ENCODE results near the gene ZWINT. TPM values are rescaled to one million over a fixed set of nuclear protein-coding genes. Genes with fewer than 3 reads are reported as not detected.

Gene ZWINT
- total RNA-seq, result 1 to 10 TPM in 2 of 4 donors, under 1 TPM in 1, not detected in 1; 0.63 to 3.9 (median 2.4) TPM

GRCh38 chr10:56360967-56361612 lies at the start of gene ZWINT:
TSS of gene ZWINT (minus strand) at chr10:56361259. CDS start at chr10:56361236, 23 bp downstream.
- Histone ChIP-seq H3K27me3 (no peaks in the 10 kb centered on the region), H3K4me1 (peaks cover 0 to 14% (median 3%) of the 10 kb centered on the region in 4 donors), H3K4me3 (peak within 1 kb of the TSS; percentile 32 to 66 (median 50)), H3K9me3 (no peaks in the 10 kb centered on the region), H3K27ac (peak within 1 kb of the TSS in 3 of 4 donors; percentile 50 to 64 (median 53)), H3K36me3 (peaks cover 0 to 8% (median 0%) of the 10 kb centered on the region in 3 donors)
- TF ChIP-seq POLR2A (IDR thresholded peaks at IDR 0.05), result peak in 1 of 2 donors; percentile 19
- TF ChIP-seq CTCF (IDR thresholded peaks at IDR 0.05), result no peak
- TF ChIP-seq EP300 (IDR thresholded peaks at IDR 0.05), result peak in 1 of 2 donors; percentile 61
- WGBS, 2 donors, result 0% methylated on average over 44 of the region's 44 CpGs
- DNase-seq (ENCODE audit: low spot score in 2 of 2), result peak; percentile 85 to 91

- no peaks in the 10 kb centered on the region for H3K27me3 ChIP-seq
- DNase-seq (ENCODE audit: low spot score in 2 of 2), result no peak
- no peaks in the 10 kb centered on the region for H3K4me1 ChIP-seq
- H3K9me3 ChIP-seq, result no peaks in the 10 kb centered on the region
- no peaks in the 10 kb centered on the region for H3K36me3 ChIP-seq
- TF ChIP-seq POLR2A (IDR thresholded peaks at IDR 0.05) (no peak), EP300 (IDR thresholded peaks at IDR 0.05) (no peak), CTCF (IDR thresholded peaks at IDR 0.05) (no peak)
- no peak overlapping the region for H3K4me3 ChIP-seq
- H3K27ac ChIP-seq, result no peak overlapping the region
These were observed 22.7 kb upstream of the ZWINT start for GRCh38 chr10:56383806-56384205.

GRCh38 chr10:56370217-56371113 lies 9.4 kb upstream of the ZWINT start:
- TF ChIP-seq EP300 (IDR thresholded peaks at IDR 0.05) (no peak), CTCF (IDR thresholded peaks at IDR 0.05) (no peak), POLR2A (IDR thresholded peaks at IDR 0.05) (no peak)
- no peak overlapping the region for H3K4me3 ChIP-seq
- WGBS, 2 donors, result 93 to 96% methylated on average over 7 of the region's 7 CpGs
- H3K9me3 ChIP-seq, result peaks cover 0 to 32% (median 9%) of the 10 kb centered on the region in 4 donors
- H3K4me1 ChIP-seq, result no peaks in the 10 kb centered on the region
- no peak for DNase-seq (ENCODE audit: low spot score in 2 of 2)
- no peaks in the 10 kb centered on the region for H3K36me3 ChIP-seq
- H3K27me3 ChIP-seq, result no peaks in the 10 kb centered on the region
- H3K27ac ChIP-seq, result no peak overlapping the region

- H3K27me3 ChIP-seq, result no peaks in the 10 kb centered on the region
- WGBS, 2 donors, result 5 to 6% methylated on average over 6 of the region's 6 CpGs
- H3K4me1 ChIP-seq, result peaks cover 0 to 14% (median 3%) of the 10 kb centered on the region in 4 donors
- DNase-seq (ENCODE audit: low spot score in 2 of 2), result no peak
- peak overlapping the region in 1 of 4 donors; percentile 50 for H3K27ac ChIP-seq
- H3K9me3 ChIP-seq, result no peaks in the 10 kb centered on the region
- peaks cover 0 to 8% (median 0%) of the 10 kb centered on the region in 3 donors for H3K36me3 ChIP-seq
- peak overlapping the region; percentile 32 to 66 (median 50) for H3K4me3 ChIP-seq
- TF ChIP-seq POLR2A (IDR thresholded peaks at IDR 0.05) (no peak), EP300 (IDR thresholded peaks at IDR 0.05) (no peak)
These were observed 484 bp downstream of the ZWINT start for GRCh38 chr10:56360583-56360966.

- Histone ChIP-seq H3K36me3 (peaks cover 0 to 8% (median 0%) of the 10 kb centered on the region in 3 donors), H3K4me3 (no peak overlapping the region), H3K9me3 (no peaks in the 10 kb centered on the region), H3K27me3 (no peaks in the 10 kb centered on the region), H3K4me1 (peaks cover 0 to 14% (median 3%) of the 10 kb centered on the region in 4 donors), H3K27ac (no peak overlapping the region)
- WGBS, 2 donors, result 93% methylated on average over 4 of the region's 4 CpGs
- no peak for TF ChIP-seq POLR2A (IDR thresholded peaks at IDR 0.05)
- no peak for TF ChIP-seq CTCF (IDR thresholded peaks at IDR 0.05)
- TF ChIP-seq EP300 (IDR thresholded peaks at IDR 0.05), result no peak
- DNase-seq (ENCODE audit: low spot score in 2 of 2), result no peak
These were observed 1.2 kb downstream of the ZWINT start for GRCh38 chr10:56359837-56360236.

Data from tibial nerve (tissue), 4 donors.